ENCODE results near the gene NCEH1. TPM values are rescaled to one million over a fixed set of nuclear protein-coding genes. Genes with fewer than 3 reads are reported as not detected.

The NCEH1 gene
- total and polyA plus RNA-seq, 2 experiments from 2014 or later = 1.8 to 4.9 TPM

GRCh38 chr3:172653004-172653572 is 57.8 kb downstream of the NCEH1 start:
- Mint-ChIP-seq H3K9me3 (no peaks in the 10 kb centered on the region), H3K27ac (no peak overlapping the region), H3K27me3 (ENCODE audit: insufficient read depth, low read depth, poor library complexity) (peaks cover under 1% of the 10 kb centered on the region), H3K4me3 (no peak overlapping the region), H3K36me3 (ENCODE audit: low read depth) (no peaks in the 10 kb centered on the region), H3K4me1 (peaks cover 11% of the 10 kb centered on the region; the same call in 2 of the 3 replicates)
- Histone ChIP-seq H3K79me2 (replicated peaks; ENCODE audit: insufficient read depth) (no peaks in the 10 kb centered on the region), H3K27me3 (ENCODE audit: insufficient read depth) (no peaks in the 10 kb centered on the region), H3K9me2 (ENCODE audit: insufficient read depth) (0 out of 2 replicates have a peak, but pooled peaks cover 9% of the 10 kb centered on the region), H2AFZ (no peak overlapping the region), H3K27ac (ENCODE audit: low read depth) (no peak overlapping the region), H3K4me1 (ENCODE audit: insufficient read depth) (peaks cover 15% of the 10 kb centered on the region), H3K4me2 (no peak overlapping the region), H4K20me1 (replicated peaks; ENCODE audit: insufficient read depth) (no peaks in the 10 kb centered on the region; the same call in 1 of the 2 replicates), H3K36me3 (ENCODE audit: insufficient read depth) (no peaks in the 10 kb centered on the region), H3F3A (replicated peaks; ENCODE audit: low read depth) (no peaks in the 10 kb centered on the region), H3K4me3 (no peak overlapping the region)
- no peak for ATAC-seq
- DNase-seq (ENCODE audit: low spot score) = no peak
- TF ChIP-seq REST (IDR thresholded peaks at IDR 0.05; ENCODE audit: unreplicated experiment) = no peak
- no peak for TF ChIP-seq EZH2phosphoT487 (IDR thresholded peaks at IDR 0.05; ENCODE audit: unreplicated experiment)
- TF ChIP-seq STAT1 (IDR thresholded peaks at IDR 0.05; ENCODE audit: unreplicated experiment) = no peak
- TF ChIP-seq ZNF331 (CRISPR knock-in tag; IDR thresholded peaks at IDR 0.05; ENCODE audit: low read depth) = no peak
- TF ChIP-seq JUNB (IDR thresholded peaks at IDR 0.05; ENCODE audit: unreplicated experiment) = no peak
- TF ChIP-seq ETS1 (IDR thresholded peaks at IDR 0.05) = no peak
- no peak for TF ChIP-seq NANOG (IDR thresholded peaks at IDR 0.05; ENCODE audit: borderline replicate concordance)
- TF ChIP-seq ZNF114 (CRISPR knock-in tag; IDR thresholded peaks at IDR 0.05) = no peak
- TF ChIP-seq POLR2AphosphoS5 (IDR thresholded peaks at IDR 0.05; ENCODE audit: low read depth) = no peak
- no peak for TF ChIP-seq EZH2 (IDR thresholded peaks at IDR 0.05; ENCODE audit: low read depth, unreplicated experiment)
- TF ChIP-seq CTCF (conservative IDR thresholded peaks at IDR 0.05; ENCODE audit: low read depth in 2 of 2) = no peak
- no peak for TF ChIP-seq ZNF462 (CRISPR knock-in tag; IDR thresholded peaks at IDR 0.05)
- no peak for TF ChIP-seq CREB1 (CRISPR knock-in tag; IDR thresholded peaks at IDR 0.05; ENCODE audit: low read depth)
